Measurements from ENCODE around the gene SRGAP2C.
"Not testable (repeated sequence)": the region's sequence is repeated elsewhere in the genome, so short reads cannot be mapped to it uniquely, and the experiment has no call there.

DNA sequence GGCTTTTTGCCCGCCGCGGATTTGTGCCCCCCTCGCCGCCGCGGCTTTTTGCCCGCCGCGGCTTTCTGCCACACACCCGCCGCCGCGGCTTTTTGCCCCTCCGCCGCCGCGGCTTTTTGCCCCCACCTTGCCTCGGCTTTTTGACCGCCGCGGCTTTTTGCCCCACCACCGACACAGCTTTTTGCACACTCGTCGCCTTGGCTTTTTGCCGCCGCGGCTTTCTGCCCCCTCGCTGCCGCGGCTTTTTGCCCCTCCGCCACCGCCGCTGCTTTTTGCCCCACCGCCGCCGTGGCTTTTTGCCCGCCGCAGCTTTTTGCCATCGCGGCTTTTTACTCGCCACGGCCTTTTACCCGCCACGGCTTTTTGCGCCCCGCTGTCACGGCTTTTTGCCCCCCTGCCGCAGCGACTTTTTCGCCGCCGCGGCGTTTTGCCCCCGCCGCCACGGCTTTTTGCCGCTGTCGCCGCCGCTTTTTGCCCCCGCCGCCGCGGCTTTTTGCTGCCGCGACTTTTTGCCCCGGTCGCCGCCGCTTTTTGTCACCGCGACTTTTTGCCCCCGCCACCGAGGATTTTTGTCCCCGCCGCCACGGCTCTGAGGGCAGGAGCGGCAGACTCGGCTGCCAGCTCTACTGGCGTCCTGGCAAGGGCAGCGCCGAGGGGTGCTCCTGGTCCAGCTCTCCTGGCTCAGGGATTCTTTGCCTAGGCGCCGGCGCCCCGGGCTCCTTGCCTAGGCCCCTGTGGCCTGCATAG lies 211.7 kb downstream of the SRGAP2C start:
- TF ChIP-seq POLR2A, POLR2AphosphoS5 (IDR thresholded peaks at IDR 0.05): not testable (repeated sequence)
- TF ChIP-seq, protein P1, sequence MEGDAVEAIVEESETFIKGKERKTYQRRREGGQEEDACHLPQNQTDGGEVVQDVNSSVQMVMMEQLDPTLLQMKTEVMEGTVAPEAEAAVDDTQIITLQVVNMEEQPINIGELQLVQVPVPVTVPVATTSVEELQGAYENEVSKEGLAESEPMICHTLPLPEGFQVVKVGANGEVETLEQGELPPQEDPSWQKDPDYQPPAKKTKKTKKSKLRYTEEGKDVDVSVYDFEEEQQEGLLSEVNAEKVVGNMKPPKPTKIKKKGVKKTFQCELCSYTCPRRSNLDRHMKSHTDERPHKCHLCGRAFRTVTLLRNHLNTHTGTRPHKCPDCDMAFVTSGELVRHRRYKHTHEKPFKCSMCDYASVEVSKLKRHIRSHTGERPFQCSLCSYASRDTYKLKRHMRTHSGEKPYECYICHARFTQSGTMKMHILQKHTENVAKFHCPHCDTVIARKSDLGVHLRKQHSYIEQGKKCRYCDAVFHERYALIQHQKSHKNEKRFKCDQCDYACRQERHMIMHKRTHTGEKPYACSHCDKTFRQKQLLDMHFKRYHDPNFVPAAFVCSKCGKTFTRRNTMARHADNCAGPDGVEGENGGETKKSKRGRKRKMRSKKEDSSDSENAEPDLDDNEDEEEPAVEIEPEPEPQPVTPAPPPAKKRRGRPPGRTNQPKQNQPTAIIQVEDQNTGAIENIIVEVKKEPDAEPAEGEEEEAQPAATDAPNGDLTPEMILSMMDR (IDR thresholded peaks at IDR 0.05) = not testable (repeated sequence)
